ENCODE measurements around the gene HS3ST3A1.

DNA sequence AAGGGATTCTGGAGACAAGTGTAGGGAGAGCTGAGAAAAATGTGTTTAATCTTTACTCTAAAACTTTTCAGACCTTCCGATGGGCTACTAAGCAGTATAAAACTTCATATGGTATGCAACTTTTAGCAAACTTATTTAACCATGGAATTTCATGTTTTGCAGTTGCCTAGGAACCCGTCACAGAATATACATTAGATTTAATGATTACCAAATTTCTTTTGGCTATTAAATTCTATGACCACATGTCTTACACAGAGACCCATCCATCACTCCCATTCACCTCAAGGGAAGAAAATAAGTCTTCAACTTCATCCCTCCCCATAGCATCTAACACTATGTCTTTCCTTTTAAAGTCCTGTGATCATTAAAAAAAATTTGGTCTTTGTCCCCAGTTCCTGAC, 54.9 kb downstream of the HS3ST3A1 start:
- TF ChIP-seq TCF7L2 (IDR thresholded peaks at IDR 0.05; ENCODE audit: borderline replicate concordance, extremely low read depth, insufficient read depth, insufficient read length) (no peak), CEBPB (IDR thresholded peaks at IDR 0.05; ENCODE audit: low read depth) (no peak), POLR2AphosphoS5 (IDR thresholded peaks at IDR 0.05; ENCODE audit: low read depth, low read length) (no peak), POLR2A (IDR thresholded peaks at IDR 0.05; ENCODE audit: borderline replicate concordance, extremely low read depth, insufficient read depth, insufficient read length) (no peak), EZH2 (IDR thresholded peaks at IDR 0.05) (no peak)
- TF ChIP-seq, protein P1, sequence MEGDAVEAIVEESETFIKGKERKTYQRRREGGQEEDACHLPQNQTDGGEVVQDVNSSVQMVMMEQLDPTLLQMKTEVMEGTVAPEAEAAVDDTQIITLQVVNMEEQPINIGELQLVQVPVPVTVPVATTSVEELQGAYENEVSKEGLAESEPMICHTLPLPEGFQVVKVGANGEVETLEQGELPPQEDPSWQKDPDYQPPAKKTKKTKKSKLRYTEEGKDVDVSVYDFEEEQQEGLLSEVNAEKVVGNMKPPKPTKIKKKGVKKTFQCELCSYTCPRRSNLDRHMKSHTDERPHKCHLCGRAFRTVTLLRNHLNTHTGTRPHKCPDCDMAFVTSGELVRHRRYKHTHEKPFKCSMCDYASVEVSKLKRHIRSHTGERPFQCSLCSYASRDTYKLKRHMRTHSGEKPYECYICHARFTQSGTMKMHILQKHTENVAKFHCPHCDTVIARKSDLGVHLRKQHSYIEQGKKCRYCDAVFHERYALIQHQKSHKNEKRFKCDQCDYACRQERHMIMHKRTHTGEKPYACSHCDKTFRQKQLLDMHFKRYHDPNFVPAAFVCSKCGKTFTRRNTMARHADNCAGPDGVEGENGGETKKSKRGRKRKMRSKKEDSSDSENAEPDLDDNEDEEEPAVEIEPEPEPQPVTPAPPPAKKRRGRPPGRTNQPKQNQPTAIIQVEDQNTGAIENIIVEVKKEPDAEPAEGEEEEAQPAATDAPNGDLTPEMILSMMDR (IDR thresholded peaks at IDR 0.05 in 2 of 3, conservative IDR thresholded peaks at IDR 0.05 in 1 of 3; ENCODE audit: borderline replicate concordance in 1 of 3, insufficient read depth in 1 of 3, low read depth in 2 of 3, low read length in 2 of 3): no peak
